Osteoblast (primary cell): ENCODE results near the gene DENND6B. TPM values are rescaled to one million over a fixed set of nuclear protein-coding genes. Genes with fewer than 3 reads are reported as not detected.

Experiments used
- DNase-seq: peaks from one replicate; pipeline ENCODE4 v3.0.0; 2011; ENCODE audit warnings: low spot score, mixed read lengths; ENCODE audit not compliant: insufficient read length; ENCODE audit errors: missing footprints
- H2AFZ ChIP-seq: 2 replicates; pipeline ENCODE4 v1.6.0; 2011; ENCODE audit warnings: mild to moderate bottlenecking, low read length
- H3K27ac ChIP-seq: 2 replicates; pipeline ENCODE4 v1.5.1; 2011; ENCODE audit warnings: mild to moderate bottlenecking, low read depth, low read length, moderate library complexity
- H3K27me3 ChIP-seq: 2 replicates; pipeline ENCODE4 v1.6.0; 2012; ENCODE audit warnings: mild to moderate bottlenecking, control low read depth, inconsistent platforms, low read length, moderate library complexity; ENCODE audit not compliant: insufficient read depth
- H3K36me3 ChIP-seq: 2 replicates; pipeline ENCODE4 v1.5.1; 2011; ENCODE audit warnings: mild to moderate bottlenecking, low read length, control low read depth, moderate library complexity; ENCODE audit not compliant: insufficient read depth
- H3K4me1 ChIP-seq: 2 replicates; pipeline ENCODE4 v1.5.1; 2011; ENCODE audit warnings: mild to moderate bottlenecking, low read length, control low read depth, moderate library complexity; ENCODE audit not compliant: insufficient read depth
- H3K4me2 ChIP-seq: 2 replicates; pipeline ENCODE4 v1.6.0; 2011; ENCODE audit warnings: mild to moderate bottlenecking, low read length; ENCODE audit not compliant: insufficient read depth
- H3K4me3 ChIP-seq: fragments of 200-600 bp; sonication (generic); 3 replicates; pipeline ENCODE4 v1.5.1; 2012; ENCODE audit warnings: mild to moderate bottlenecking, low read length, inconsistent platforms; ENCODE audit not compliant: insufficient read depth
- H3K79me2 ChIP-seq: 2 replicates; pipeline ENCODE4 v1.6.0; 2012; ENCODE audit warnings: mild to moderate bottlenecking, low read length, control low read depth, inconsistent platforms; ENCODE audit not compliant: insufficient read depth
- H3K9me3 ChIP-seq: 2 replicates; pipeline ENCODE4 v1.5.1; 2011; ENCODE audit warnings: low read depth, low read length, control low read depth
- H4K20me1 ChIP-seq: 2 replicates; pipeline ENCODE4 v1.6.0; 2012; ENCODE audit warnings: mild to moderate bottlenecking, low read length, control low read depth; ENCODE audit not compliant: insufficient read depth
- CTCF ChIP-seq: IDR thresholded peaks from 2 replicates; pipeline ENCODE4 v1.5.1; 2011; ENCODE audit warnings: mild to moderate bottlenecking, low read depth, low read length, moderate library complexity; ENCODE audit errors: extremely low read depth
- total RNA-seq: library from RNA; depleted of rRNA; stranded (reverse); fragments of >200 nt; gene quantifications from 2 replicates; pipeline ENCODE4 v1.2.3, GENCODE V29; 2012

The DENND6B gene
- total RNA-seq, 1 donor: 6.5 TPM

- H3K4me3 ChIP-seq: peak overlapping the region; percentile 87
Measured at GRCh38 chr22:50305393-50305922, 21.4 kb downstream of the DENND6B start.

GRCh38 chr22:50304528-50305392 lies 22.1 kb downstream of the DENND6B start:
- Histone ChIP-seq H3K27me3 (no peaks in the 10 kb centered on the region), H3K27ac (peak overlapping the region; percentile 96), H3K36me3 (no peaks in the 10 kb centered on the region), H3K9me3 (no peaks in the 10 kb centered on the region), H3K79me2 (peaks cover 73% of the 10 kb centered on the region), H3K4me2 (peak overlapping the region; percentile 91), H4K20me1 (peaks cover 53% of the 10 kb centered on the region), H2AFZ (no peak overlapping the region), H3K4me1 (peaks cover 73% of the 10 kb centered on the region), H3K4me3 (peak overlapping the region; percentile 87)
- TF ChIP-seq CTCF: no peak
- DNase-seq: peak; percentile 95

More at GRCh38 chr22:50305393-50305922, 21.4 kb downstream of the DENND6B start:
- Histone ChIP-seq H3K4me2 (peak overlapping the region; percentile 91), H2AFZ (no peak overlapping the region), H3K4me1 (peaks cover 73% of the 10 kb centered on the region), H3K9me3 (no peaks in the 10 kb centered on the region), H4K20me1 (peaks cover 49% of the 10 kb centered on the region), H3K27me3 (no peaks in the 10 kb centered on the region), H3K36me3 (no peaks in the 10 kb centered on the region), H3K27ac (peak overlapping the region; percentile 96), H3K79me2 (peaks cover 66% of the 10 kb centered on the region)
- no peak for TF ChIP-seq CTCF
- DNase-seq: no peak

- peak; percentile 96 for DNase-seq
- TF ChIP-seq CTCF: no peak
- peak overlapping the region; percentile 24 for H3K27ac ChIP-seq
- no peak overlapping the region for H2AFZ ChIP-seq
- H3K27me3 ChIP-seq: no peaks in the 10 kb centered on the region
- H3K4me2 ChIP-seq: peak overlapping the region; percentile 48
- peak overlapping the region; percentile 13 for H3K4me3 ChIP-seq
- no peaks in the 10 kb centered on the region for H3K9me3 ChIP-seq
- peaks cover 54% of the 10 kb centered on the region for H4K20me1 ChIP-seq
- H3K79me2 ChIP-seq: peaks cover 80% of the 10 kb centered on the region
- H3K36me3 ChIP-seq: no peaks in the 10 kb centered on the region
- peaks cover 67% of the 10 kb centered on the region for H3K4me1 ChIP-seq
Measured at GRCh38 chr22:50303848-50304527, 22.8 kb downstream of the DENND6B start.

DNA sequence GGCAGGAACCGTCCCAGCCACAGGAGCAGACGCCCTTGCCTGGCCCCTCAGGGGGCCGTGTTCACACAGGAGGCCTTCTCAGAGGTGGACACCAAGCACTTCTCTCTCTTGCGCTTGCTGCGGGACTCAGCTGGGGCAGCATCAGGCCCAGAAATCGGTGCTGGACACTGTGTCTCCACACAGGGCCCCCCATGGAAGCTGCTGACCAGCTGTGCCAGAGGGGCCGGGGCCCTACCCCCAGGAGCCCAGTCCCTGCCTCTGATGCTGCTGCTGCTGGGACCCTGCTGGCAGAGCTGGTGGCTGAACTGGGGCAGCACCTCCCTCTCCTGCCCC lies 23.3 kb downstream of the DENND6B start:
- Histone ChIP-seq H2AFZ (no peak overlapping the region), H3K79me2 (peaks cover 85% of the 10 kb centered on the region), H3K9me3 (no peaks in the 10 kb centered on the region), H3K4me1 (peaks cover 67% of the 10 kb centered on the region), H3K27ac (peak overlapping the region; percentile 24), H3K36me3 (no peaks in the 10 kb centered on the region), H3K27me3 (no peaks in the 10 kb centered on the region), H3K4me3 (no peak overlapping the region), H3K4me2 (peak overlapping the region; percentile 48), H4K20me1 (peaks cover 59% of the 10 kb centered on the region)
- no peak for DNase-seq
- no peak for TF ChIP-seq CTCF
